Non-pigmented ciliary epithelial cell (primary cell): Measurements from ENCODE around the gene HOXB3.

Experiments
- DNase-seq: peaks from one replicate; pipeline ENCODE4 v3.0.0-alpha.2; 2010; ENCODE audit warnings: low read depth

The HOXB3 gene

GRCh38 chr17:48500435-48501426 is 89.3 kb downstream of the HOXB3 start:
- DNase-seq = no peak

- DNase-seq = no peak
Measured at GRCh38 chr17:48499735-48500434, 90.2 kb downstream of the HOXB3 start.

GRCh38 chr17:48499248-48499647 is 90.8 kb downstream of the HOXB3 start:
- DNase-seq = no peak
